ENCODE results near the gene PPP1R27. TPM values are rescaled to one million over a fixed set of nuclear protein-coding genes. Genes with fewer than 3 reads are reported as not detected.

Gene PPP1R27, protein sequence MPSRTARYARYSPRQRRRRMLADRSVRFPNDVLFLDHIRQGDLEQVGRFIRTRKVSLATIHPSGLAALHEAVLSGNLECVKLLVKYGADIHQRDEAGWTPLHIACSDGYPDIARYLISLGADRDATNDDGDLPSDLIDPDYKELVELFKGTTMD
- total RNA-seq, result not detected in 2 replicates

DNA sequence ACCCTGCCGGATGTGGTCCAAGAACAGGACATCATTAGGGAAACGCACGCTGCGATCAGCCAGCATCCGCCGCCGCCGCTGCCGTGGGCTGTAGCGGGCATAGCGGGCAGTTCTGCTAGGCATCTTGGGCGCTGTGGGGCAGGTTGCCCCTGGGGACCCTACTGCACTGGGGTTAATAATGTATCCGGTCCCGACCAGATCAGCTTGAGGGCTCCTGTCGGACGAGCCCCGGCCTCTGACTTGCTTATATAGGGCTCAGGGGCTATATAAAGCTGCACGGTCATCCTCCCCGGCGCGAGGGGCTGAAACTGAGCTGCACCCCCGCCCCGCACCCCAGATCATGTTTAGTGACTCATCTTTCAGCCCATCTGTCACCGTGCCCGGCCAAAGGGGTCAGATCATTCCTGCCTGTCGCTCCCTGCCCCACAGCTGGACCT lies at the start of gene PPP1R27:
Gene PPP1R27, minus strand, starts transcription at position 220 of the 437 bp plus-strand sequence. Its CDS starts 97 bp downstream, at position 123.

DNA sequence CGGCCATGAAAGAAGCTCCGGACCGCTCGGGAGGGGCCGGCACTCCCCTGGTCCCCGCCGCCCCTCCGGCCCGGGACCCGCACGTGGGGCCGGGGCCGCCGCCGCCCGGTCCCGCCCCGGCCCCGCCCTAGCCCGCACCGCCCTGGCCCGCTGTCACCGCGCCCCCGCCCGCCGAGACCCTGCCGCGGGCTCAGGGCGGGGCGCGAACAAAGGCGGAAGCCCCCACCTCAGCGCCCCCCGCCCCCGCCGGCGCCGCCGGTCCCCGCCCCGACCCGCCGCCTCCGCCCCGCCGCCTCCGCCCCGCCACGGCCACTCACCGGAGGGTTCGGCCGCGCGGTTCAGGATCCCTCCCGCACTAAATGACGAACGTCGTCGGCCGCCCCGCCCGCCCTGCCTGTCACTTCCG lies 36.1 kb upstream of the PPP1R27 start, which contains the start of gene ARHGDIA:
Gene ARHGDIA, minus strand, starts transcription at position 357 of the 406 bp plus-strand sequence. CDS start 1,407 bp downstream, outside the sequence.

DNA sequence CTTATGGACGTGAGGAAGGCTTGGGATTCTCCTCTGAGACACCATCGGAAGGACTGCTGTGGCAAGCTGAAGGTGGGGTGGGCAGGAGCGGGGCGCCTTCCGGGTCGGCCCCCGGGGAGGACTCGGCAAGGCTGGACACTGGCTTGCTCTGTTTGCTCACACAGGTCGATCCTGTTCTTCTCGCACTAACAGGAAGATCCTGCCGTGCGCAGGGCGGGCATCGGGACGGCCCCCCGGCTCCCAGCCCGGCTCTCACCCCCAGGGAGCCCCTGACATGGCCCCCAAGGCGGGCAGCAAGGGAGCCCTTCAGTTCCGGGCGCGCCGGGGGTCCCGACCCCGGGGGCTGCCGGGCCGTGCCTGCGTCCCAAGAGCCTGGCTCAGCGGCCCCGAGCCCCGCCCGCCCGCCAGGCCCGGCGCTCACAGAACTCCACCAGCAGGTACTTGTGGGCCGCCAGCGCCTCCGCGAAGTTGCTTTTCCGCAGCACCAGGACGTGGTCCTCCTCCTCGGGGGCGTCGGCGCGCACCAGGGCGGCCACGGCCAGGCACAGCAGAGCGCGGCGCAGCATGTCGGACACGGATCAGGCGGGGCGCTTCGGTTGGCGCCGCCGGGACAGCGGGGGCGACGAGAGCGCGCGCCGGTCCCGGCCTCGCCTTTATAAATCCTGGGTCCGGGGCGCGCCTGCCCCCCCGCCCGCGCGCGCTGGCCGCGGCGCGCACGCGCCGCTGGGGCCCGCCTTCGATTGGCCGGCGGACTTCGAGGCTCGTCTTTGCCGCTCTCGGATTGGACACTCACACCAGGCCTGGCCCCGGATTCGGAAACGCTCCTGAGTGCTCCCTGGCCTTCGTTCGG lies 25.3 kb upstream of the PPP1R27 start, which contains the start of gene P4HB:
Gene P4HB, minus strand, starts transcription at position 630 of the 850 bp plus-strand sequence. Its CDS starts 64 bp downstream, at position 566.

DNA sequence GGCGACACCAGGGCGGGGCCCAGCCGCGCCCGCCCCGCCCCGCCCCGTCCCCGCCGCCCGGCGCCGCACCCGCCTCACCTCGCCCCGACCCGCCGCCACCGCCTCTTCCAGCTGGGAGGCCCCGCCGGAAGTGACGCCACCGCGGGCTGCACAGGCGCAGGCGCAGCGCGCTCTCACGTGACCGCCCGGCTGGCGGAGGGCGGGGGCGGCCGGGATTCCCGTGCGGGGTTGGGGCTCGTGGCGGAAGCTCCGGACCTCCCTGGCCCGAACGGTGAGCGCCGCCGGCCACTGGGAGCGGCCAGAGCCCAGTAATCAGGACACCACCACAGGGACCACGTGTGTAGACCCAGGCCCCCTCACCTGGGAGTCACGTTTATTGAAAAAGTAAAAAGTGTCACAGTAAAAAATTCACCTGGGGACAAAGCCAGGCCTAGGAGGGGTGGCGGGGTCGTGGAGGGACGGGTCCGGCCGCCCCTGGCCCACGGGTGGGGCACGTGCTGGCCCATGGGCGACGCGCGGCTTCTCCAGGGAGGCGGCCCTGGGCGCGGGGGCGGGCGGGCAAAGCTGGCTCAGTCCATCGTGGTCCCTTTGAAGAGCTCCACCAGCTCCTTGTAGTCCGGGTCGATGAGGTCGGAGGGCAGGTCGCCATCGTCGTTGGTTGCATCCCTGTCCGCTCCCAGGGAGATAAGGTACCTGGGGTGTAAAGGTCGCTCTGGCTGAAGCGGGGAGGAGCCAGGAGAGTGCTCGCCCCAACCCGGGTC lies 1.5 kb downstream of the PPP1R27 start, which contains the start of gene MCRIP1:
Gene MCRIP1, minus strand, starts transcription at position 132 of the 761 bp plus-strand sequence. CDS start 8,785 bp downstream, outside the sequence.

DNA sequence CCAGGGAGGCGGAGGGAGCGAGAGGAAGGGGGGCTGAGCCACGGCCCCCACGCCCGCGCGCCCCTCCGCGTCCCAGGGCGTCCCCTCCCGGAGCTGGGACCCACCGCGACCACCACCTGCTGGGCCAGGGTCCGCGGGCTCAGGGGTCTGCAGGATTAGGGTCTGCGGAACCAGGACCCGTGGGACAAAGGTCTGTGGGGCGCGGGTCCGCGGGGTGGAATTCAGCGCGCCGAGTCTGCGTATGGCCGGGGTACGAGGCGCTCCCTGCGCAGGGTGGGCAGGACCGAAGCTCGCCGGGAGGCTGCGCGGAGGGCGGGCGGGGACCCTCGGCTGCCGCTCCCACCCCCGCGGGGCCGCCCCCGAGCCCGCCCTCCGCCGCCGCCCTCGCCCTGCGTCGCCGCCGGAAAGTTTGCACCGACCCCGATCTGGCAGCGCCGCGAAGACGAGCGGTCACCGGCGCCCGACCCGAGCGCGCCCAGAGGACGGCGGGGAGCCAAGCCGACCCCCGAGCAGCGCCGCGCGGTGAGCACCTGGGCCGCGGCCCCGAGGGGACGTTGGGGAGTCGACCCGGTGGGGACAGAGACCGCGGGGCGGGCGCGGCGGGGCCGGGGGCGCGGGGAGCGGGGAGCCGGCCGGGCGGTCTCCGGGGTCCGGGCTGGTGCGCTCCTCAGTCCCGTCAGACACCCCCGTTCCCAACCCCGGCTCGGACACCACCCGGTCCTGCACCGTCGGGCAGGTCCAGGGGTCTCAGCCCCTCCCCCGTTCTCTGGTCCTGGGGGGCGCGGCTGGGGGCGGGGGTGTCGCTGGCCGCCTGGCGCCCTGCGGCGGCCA lies 30.9 kb downstream of the PPP1R27 start, which contains the start of gene GCGR:
Gene GCGR, plus strand, starts transcription at position 423 of the 831 bp plus-strand sequence. CDS start 4,869 bp downstream, outside the sequence.

Other genes with a start within 250 kb of the PPP1R27 start
- 99.7 and 104 TPM in 2 replicates for gene NPLOC4, start 197.9 kb downstream of the PPP1R27 start, total RNA-seq
- 0.14 and 0.53 TPM in 2 replicates for gene TSPAN10, start 197.9 kb downstream of the PPP1R27 start, total RNA-seq
- 0.66 and 0.86 TPM in 2 replicates for gene PDE6G, start 178.5 kb downstream of the PPP1R27 start, total RNA-seq
- 23.5 and 26.4 TPM in 2 replicates for gene OXLD1, start 168.4 kb downstream of the PPP1R27 start, total RNA-seq
- 12.8 and 16.5 TPM in 2 replicates for gene CCDC137, start 168.3 kb downstream of the PPP1R27 start, total RNA-seq
- gene ARL16, start 151.3 kb downstream of the PPP1R27 start, total RNA-seq, result 32.7 and 34.0 TPM in 2 replicates
- 102 and 120 TPM in 2 replicates for gene HGS, start 151.0 kb downstream of the PPP1R27 start, total RNA-seq
- 40.8 and 41.5 TPM in 2 replicates for gene MRPL12, start 131.7 kb downstream of the PPP1R27 start, total RNA-seq
- 16.2 and 23.7 TPM in 2 replicates for gene SLC25A10, start 122.8 kb downstream of the PPP1R27 start, total RNA-seq
- not detected in 2 replicates for gene GCGR, start 30.9 kb downstream of the PPP1R27 start, total RNA-seq
- 57.1 and 68.8 TPM in 2 replicates for gene MCRIP1, start 1.8 kb downstream of the PPP1R27 start, total RNA-seq
- 824 and 903 TPM in 2 replicates for gene P4HB, start 25.5 kb upstream of the PPP1R27 start, total RNA-seq
- gene ARHGDIA, start 36.3 kb upstream of the PPP1R27 start, total RNA-seq, result 229 and 236 TPM in 2 replicates
- 176 and 187 TPM in 2 replicates for gene ALYREF, start 56.5 kb upstream of the PPP1R27 start, total RNA-seq
- gene ANAPC11, start 56.7 kb upstream of the PPP1R27 start, total RNA-seq, result 99.4 and 125 TPM in 2 replicates
- gene NPB, start 67.2 kb upstream of the PPP1R27 start, total RNA-seq, result 0.13 and 0.22 TPM in 2 replicates
- gene PCYT2, start 76.3 kb upstream of the PPP1R27 start, total RNA-seq, result 30.1 and 51.0 TPM in 2 replicates
- gene SIRT7, start 83.1 kb upstream of the PPP1R27 start, total RNA-seq, result 17.3 and 21.1 TPM in 2 replicates
- 20.7 and 22.2 TPM in 2 replicates for gene MAFG, start 92.7 kb upstream of the PPP1R27 start, total RNA-seq
- gene PYCR1, start 102.2 kb upstream of the PPP1R27 start, total RNA-seq, result 53.7 and 56.3 TPM in 2 replicates
- not detected in 2 replicates for gene MYADML2, start 112.2 kb upstream of the PPP1R27 start, total RNA-seq
- gene NOTUM, start 126.1 kb upstream of the PPP1R27 start, total RNA-seq, result not detected in 2 replicates
- 15.8 and 19.1 TPM in 2 replicates for gene ASPSCR1, start 142.6 kb upstream of the PPP1R27 start, total RNA-seq
- 46.4 and 49.8 TPM in 2 replicates for gene CENPX, start 187.8 kb upstream of the PPP1R27 start, total RNA-seq
- gene LRRC45, start 188.3 kb upstream of the PPP1R27 start, total RNA-seq, result 17.4 and 20.7 TPM in 2 replicates
- gene RAC3, start 196.6 kb upstream of the PPP1R27 start, total RNA-seq, result 21.4 and 23.1 TPM in 2 replicates
- 44.3 and 54.9 TPM in 2 replicates for gene DCXR, start 202.6 kb upstream of the PPP1R27 start, total RNA-seq
- 22.6 and 23.7 TPM in 2 replicates for gene RFNG, start 216.8 kb upstream of the PPP1R27 start, total RNA-seq
- 82.2 and 98.8 TPM in 2 replicates for gene GPS1, start 216.8 kb upstream of the PPP1R27 start, total RNA-seq
- gene DUS1L, start 230.8 kb upstream of the PPP1R27 start, total RNA-seq, result 59.5 and 62.2 TPM in 2 replicates

Measured in thoracic aorta endothelial cell (primary cell).